Right ventricle myocardium superior (tissue), 1 donor: Measurements from ENCODE around the gene GNGT1. TPM values are rescaled to one million over a fixed set of nuclear protein-coding genes. Genes with fewer than 3 reads are reported as not detected.
A peak's percentile ranks its signal among the peaks of the same experiment; 100 is the strongest.

ENCODE experiments used
- ATAC-seq: fragments of 200-7000 bp; cut with Tn5 transposase; one replicate; pipeline ENCODE4 v1.9.1; 2020; ENCODE audit warnings: mild to moderate bottlenecking; ENCODE audit not compliant: poor library complexity
- DNase-seq: peaks from one replicate; pipeline ENCODE4 v3.0.0-alpha.2; 2020
- intact Hi-C: fragments of 100-400 bp; cut with DNase I; formaldehyde crosslinking; loops from one replicate; pipeline ENCODE4 v1.11.2; 2022
- total RNA-seq: library from RNA; stranded (reverse); fragmentation: NEBNext Ultra II Directional; extraction: Animal tissue kit (Norgen Biotek cat#: 25700); gene quantifications from one replicate; pipeline ENCODE4 v1.2.1, GENCODE V29; 2021
- donor health status: DM: no; HTN: yes; CAD: no; lungs with severe emphysema.

The GNGT1 gene
- total RNA-seq, 1 donor from 2014 or later = not detected

DNA sequence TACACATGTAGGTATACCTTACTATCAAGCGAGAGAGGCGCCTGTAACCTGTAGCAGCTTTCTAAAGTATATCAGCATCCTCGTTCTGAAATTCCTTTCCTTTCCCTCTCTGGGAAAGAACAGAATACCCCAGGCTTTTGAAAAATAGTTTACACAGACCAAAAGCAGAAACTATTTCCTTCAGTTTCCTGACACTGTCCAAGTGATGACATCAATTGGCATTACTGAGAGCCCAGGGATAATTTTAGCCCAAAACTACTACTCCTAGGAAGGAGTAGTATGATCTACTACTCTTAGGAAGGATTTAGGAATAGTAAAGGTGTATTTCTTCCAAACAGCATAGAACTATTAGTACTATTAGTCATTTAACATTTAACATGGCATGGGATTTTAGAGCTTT lies 21.2 kb downstream of the GNGT1 start:
- ATAC-seq = peak; percentile 64
- intact Hi-C loops = no loop called here
- DNase-seq = no peak

- no peak for ATAC-seq
- intact Hi-C loops = no loop called here
Measured at GRCh38 chr7:93931655-93932054, 25.3 kb downstream of the GNGT1 start.

DNA sequence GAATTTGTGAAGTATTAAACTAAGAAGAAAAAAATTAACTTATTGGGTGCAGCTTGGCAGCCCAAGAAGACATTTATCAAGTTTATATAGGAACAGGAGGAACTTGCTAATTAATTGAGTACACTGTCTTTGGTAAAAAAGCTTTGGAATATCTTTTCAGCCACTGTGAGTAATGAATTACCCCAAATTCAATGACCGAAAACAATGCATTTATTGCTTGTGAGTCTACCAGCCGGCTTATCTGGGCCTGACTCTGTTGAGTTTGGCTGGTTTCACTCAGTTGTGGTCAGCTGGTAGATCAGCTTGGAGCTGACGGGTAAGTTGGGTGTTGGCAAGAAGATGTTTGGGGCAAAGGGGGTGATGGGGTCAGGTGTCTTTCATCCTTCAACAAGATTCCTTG lies 26.8 kb downstream of the GNGT1 start:
- DNase-seq (no peak), ATAC-seq (no peak)
- intact Hi-C loops = no loop called here

More at GRCh38 chr7:93931655-93932054, 25.3 kb downstream of the GNGT1 start:
- DNase-seq = no peak

- ATAC-seq (no peak), DNase-seq (no peak)
- intact Hi-C loops = no loop called here
Measured at GRCh38 chr7:93935102-93935501, 28.7 kb downstream of the GNGT1 start.

DNA sequence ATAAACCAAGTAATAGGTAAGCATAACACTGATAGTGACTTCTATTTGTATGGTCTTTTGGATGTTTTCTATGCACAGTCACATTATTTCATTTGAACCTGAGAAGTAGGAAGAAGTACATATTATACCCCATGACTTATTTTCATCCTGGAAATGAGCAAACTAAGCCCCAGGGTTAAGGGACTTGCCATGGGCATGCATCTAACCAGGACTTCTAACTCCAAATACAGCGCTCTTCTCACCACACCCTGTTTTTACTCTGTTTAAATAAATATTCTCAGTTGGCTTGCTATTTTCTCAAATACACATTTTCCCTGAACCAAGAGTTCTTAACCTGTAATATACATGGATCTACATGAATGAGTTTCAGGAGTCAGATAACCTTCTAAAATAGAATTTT lies 31.5 kb downstream of the GNGT1 start:
- ATAC-seq (no peak), DNase-seq (no peak)
- intact Hi-C loops = no loop called here

DNA sequence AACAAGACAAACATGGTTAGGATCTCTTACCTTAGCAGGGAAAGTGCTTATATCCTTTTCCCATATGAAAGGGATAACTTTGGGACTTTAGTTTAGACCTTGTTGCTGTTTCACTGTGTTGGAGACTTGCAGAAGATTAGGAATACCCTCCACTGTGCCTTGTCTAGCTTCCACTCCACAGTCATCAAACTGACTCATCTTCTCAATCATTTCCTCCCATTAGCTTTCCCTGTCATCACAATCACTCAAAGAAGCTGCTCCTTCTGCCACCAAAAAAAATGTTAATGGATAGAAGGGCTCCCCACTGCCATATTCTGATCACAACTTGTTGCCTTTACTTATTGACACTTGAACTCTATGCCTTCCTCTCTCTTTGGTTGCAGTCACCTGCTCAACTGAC lies 31.9 kb downstream of the GNGT1 start:
- intact Hi-C loops = no loop called here
- ATAC-seq = no peak
- DNase-seq = no peak

DNA sequence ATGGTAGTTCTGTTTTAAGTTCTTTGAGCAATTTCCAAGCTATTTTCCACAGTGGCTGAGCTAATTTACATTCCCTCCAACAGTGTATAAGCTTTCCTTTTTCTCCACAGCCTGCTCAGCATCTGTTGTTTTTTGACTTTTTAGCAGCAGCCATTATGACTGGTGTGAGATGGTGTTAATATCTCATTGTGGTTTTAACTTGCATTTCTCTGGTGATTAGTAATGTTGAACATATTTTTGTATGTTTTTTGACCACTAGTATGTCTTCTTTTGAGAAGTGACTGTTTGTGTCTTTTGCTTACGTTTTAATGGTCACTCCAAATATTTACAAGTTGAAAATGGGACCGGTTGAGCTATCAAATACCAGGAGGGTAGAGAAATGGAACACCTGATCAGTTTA lies 35.6 kb downstream of the GNGT1 start:
- DNase-seq (no peak), ATAC-seq (no peak)
- intact Hi-C loops = no loop called here

- DNase-seq (no peak), ATAC-seq (no peak)
- intact Hi-C loops = no loop called here
Measured at GRCh38 chr7:93943816-93944540, 37.6 kb downstream of the GNGT1 start.

DNA sequence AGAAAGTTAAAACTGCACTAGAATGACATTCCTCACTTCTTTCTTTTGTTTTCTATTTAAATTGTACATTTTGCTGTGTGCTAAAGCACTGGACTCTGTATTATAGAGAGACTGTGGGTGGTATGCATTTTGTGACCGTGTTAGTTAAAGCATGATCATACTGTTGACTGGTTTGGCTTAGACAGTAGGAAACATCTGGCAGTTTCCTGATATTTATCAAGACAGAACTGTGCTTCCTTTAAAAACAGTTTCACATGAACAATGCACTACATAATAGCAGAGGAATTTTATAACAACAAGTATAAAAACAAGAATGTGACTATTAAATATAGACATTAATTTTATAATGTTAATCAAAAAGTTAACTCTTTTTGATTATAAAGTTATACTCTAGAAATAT lies 38.3 kb downstream of the GNGT1 start:
- peak; percentile 36 for ATAC-seq
- intact Hi-C loops = no loop called here
- DNase-seq = no peak

DNA sequence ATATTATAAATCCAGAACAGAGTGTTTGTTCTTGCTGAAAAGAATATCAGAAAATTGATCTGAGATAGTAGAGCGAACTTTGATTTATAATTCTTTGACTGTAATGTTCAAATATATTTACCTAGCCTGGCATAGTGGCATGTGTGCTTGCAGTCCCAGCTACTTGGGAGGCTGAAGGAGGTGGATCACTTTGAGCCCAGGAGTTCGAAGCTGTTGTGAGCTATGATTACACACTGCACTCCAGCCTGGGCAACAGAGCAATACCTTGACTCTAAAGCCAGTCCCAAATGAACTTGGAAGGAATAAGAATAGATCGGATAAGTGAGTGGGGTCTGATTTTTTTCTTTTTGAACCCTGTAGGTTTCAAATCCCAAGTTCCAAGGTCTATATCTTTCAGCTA lies 38.7 kb downstream of the GNGT1 start:
- intact Hi-C loops = no loop called here
- no peak for ATAC-seq
- no peak for DNase-seq

GRCh38 chr7:93945756-93946535 lies 39.6 kb downstream of the GNGT1 start:
- ATAC-seq (no peak), DNase-seq (no peak)
- intact Hi-C loops = no loop called here

DNA sequence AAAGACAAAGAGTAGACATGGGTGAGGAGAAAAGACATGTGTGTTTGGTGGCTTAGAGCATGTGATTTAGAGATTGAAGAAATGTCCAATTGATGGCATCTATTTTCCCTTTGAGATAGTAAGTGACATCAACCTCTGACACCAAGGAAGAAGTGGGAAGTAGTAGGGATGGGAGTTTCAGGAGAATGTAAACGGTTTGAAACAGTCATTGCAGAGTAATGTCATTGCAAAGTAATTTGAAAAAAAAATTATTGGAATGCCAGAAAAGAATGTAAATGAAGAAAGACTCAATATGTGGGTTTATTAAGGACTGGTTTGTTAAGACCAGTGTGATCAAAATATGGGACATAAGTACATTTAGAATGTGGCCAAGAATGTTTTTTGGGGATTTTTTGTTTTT lies 41.7 kb downstream of the GNGT1 start:
- DNase-seq = no peak
- intact Hi-C loops = no loop called here
- ATAC-seq = no peak

- DNase-seq = no peak
- intact Hi-C loops = no loop called here
- no peak for ATAC-seq
Measured at GRCh38 chr7:93948873-93949272, 42.5 kb downstream of the GNGT1 start.

DNA sequence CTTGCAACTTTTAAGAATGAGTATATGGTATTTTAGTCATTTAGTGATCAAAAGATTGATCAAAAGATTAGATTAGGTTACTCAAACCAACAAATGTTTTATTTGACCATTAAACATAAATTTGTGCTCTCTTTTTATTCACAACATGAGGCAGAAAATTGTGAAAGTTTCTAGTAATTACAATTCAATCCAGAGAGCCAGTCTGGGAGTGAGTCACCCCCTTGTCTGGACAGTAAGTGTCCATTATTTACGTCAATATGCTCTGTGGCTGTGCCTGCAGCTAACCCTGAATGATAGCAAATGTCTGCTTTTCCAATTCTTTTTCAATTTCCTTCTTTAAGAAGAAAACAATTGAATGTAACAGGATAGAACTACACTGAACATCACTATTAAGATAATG lies 43.1 kb downstream of the GNGT1 start:
- intact Hi-C loops = no loop called here
- no peak for ATAC-seq
- DNase-seq = no peak

- intact Hi-C loops = no loop called here
- DNase-seq (no peak), ATAC-seq (no peak)
Measured at GRCh38 chr7:93955304-93955703, 48.9 kb downstream of the GNGT1 start.

- DNase-seq (no peak), ATAC-seq (no peak)
- intact Hi-C loops = no loop called here
Measured at GRCh38 chr7:93957767-93958166, 51.4 kb downstream of the GNGT1 start.

- no peak for ATAC-seq
- intact Hi-C loops = no loop called here
- no peak for DNase-seq
Measured at GRCh38 chr7:93958216-93958615, 51.8 kb downstream of the GNGT1 start.

DNA sequence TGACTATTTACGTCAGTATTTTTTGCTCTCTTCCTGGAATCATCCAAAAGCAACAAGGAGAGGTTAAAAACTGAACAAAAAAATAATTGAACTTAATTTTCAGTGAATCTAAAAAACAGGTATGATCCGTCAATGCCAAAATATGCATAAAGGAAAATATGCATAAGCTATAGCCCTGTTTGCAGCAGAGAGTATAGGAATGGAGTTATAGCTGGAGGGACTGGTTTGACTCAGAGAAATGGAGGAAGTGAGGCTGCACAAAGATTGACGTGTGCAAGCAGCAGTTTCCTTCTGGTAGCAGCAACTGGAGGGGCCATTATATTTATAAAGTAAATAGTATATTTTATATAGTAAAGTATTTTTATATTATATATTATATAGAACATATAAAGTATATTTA lies 52.3 kb downstream of the GNGT1 start:
- ATAC-seq (no peak), DNase-seq (no peak)
- intact Hi-C loops = no loop called here
